NCI-H1930 (cell line): ENCODE measurements around the gene TNFAIP8L1.

Source experiments
- DNase-seq, 2 experiments: peaks; one replicate each; lab custom pipeline; 2025; lab: John Stamatoyannopoulos, UW

The TNFAIP8L1 gene

GRCh38 chr19:4702764-4703163, 63.4 kb downstream of the TNFAIP8L1 start:
- no peak for DNase-seq

- no peak for DNase-seq
Observed at GRCh38 chr19:4703671-4704316, 64.5 kb downstream of the TNFAIP8L1 start.

DNA sequence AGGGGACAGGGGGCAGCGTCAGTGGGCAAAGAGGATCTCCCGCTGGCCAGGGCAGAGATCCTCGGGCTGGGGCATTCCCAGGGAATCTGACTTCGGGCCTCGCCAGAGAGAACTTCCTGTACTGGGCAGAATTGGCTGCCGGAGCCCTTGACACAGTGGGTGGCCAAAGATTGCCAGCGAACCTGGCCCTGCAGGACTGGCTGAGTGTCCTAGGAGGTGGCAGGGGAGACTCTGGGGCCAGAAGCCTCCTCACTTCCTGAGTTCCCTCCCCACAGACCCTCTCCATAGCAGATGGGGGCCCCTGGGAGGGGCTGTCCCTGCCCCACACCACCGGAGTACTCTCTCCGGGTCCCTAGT, 65.0 kb downstream of the TNFAIP8L1 start:
- DNase-seq: no peak
